NCI-H2029 (cell line): ENCODE data around the gene PTPRZ1.

Source experiments
- DNase-seq: peaks from one replicate; lab custom pipeline; 2025; lab: John Stamatoyannopoulos, UW

Gene PTPRZ1

GRCh38 chr7:122055073-122055472 is 182.1 kb downstream of the PTPRZ1 start:
- DNase-seq = no peak

DNA sequence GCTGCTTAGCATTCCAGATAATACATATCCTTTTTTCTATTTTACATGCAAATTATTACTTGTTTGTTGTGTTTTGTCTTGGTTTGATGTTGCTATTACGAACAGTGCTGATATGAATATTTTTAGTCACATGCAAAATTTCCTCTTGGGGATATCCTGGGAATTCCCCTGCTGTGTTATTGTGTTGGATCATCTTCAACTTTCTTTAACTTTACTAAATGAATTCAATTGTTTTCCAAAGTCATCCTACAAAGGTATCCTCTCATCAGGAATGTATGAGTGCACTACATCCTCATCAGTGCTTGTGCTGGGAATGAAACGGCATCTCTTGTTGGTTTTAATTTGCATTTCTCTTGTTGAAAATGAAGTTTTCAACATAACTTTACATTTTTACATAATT is 184.0 kb downstream of the PTPRZ1 start:
- DNase-seq = no peak

- DNase-seq = no peak
These were observed 186.6 kb downstream of the PTPRZ1 start for GRCh38 chr7:122059542-122059941.

- DNase-seq = no peak
These were observed 190.2 kb downstream of the PTPRZ1 start for GRCh38 chr7:122063146-122063545.

- DNase-seq = no peak
These were observed 192.0 kb downstream of the PTPRZ1 start for GRCh38 chr7:122064971-122065370.

- DNase-seq = no peak
These were observed 194.1 kb downstream of the PTPRZ1 start for GRCh38 chr7:122067077-122067476.

DNA sequence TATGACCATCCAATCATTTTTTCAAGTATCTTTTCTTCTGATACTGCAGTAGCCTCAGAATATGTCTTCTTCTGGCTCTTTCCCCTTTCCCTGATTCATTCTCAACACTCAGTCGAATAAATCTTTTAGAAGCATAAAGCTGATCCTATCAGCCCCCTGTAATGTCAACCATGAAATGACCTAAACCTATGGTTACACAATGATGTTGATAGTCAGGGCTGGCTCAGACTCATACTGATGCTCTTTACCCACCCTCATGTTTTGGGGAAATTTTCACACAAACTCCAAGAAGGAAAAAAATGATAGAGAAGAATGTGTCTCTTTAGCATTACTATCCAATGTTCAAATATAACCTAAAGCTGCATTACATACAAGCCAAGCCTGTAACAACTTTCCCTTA is 195.1 kb downstream of the PTPRZ1 start:
- DNase-seq = no peak

DNA sequence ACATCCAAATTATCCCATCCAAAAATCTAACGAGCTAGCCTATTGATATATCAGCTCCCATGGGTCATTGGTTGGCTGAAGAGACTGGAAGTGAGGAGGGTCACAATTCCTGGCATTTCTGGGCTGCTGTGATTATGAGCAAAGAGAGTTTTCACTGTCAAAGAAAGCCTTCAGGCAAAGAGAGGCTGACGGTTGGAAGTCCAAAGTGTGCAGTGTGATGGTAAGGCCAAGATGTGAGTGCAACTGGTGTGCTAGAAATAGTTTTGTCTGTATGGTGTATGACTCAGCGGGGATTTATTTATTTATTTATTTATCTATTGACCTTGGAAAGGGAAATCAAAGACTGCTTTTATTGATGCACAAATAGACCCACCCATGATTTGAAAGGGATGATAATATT is 196.0 kb downstream of the PTPRZ1 start:
- DNase-seq = no peak

GRCh38 chr7:122070062-122070461 is 197.1 kb downstream of the PTPRZ1 start:
- DNase-seq = no peak

DNA sequence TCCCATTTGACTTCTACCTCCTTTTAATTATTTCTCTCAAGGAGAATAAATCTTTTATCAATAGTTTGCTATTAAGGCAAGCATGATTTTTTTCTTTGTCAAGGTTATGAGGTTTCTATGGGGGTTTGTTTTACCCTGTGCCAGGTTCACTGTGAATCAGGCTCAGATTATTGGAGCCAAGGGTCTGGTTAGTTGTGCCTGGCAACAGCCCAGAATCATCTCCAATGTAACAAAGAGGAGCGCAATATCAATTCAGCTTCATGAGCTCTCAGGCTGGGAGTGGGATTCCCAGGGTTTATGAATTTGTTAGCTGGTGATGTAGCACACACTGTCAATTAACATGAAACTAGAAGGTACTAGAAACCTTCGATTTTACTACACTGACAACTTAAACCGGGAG is 197.9 kb downstream of the PTPRZ1 start:
- DNase-seq = no peak

DNA sequence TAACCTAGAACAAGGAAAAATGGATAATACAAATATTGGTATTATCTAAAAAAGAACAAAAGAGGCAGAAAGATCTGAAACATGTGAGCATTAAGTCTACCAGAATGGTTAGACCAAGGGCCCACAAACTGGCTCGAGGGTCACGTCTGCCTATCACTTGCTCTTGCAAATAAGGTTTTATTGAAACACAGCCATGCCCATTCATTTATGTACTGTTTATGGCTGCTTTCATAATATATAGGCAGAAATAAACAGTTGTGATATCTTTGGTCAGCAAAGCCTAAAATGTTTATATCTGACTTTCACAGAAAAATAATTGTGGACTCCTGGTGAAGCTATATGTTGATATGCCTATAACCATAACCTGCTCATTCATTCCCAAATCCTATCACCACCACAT is 199.3 kb downstream of the PTPRZ1 start:
- no peak for DNase-seq

- DNase-seq = no peak
These were observed 200.1 kb downstream of the PTPRZ1 start for GRCh38 chr7:122072924-122073599.

DNA sequence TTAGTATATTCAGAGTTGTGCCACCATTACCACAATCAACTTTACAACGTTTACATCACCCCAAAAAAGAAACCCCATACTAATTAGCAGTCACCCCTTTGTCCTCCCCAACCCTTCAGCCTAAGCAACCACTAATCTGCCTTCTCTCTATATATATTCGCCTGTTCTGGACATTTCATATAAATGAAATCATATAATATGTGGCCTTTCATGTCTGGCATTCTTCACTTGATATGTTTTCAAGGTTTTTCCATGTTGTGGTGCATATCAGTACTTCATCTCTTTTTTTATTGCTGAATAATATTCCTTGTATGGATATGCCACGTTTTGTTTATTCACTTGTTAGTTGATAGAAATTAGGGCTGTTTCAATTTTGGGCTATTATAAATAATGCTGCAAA is 200.7 kb downstream of the PTPRZ1 start:
- no peak for DNase-seq

- DNase-seq = no peak
These were observed 209.2 kb downstream of the PTPRZ1 start for GRCh38 chr7:122082160-122082559.

- no peak for DNase-seq
These were observed 209.7 kb downstream of the PTPRZ1 start for GRCh38 chr7:122082670-122083069.

DNA sequence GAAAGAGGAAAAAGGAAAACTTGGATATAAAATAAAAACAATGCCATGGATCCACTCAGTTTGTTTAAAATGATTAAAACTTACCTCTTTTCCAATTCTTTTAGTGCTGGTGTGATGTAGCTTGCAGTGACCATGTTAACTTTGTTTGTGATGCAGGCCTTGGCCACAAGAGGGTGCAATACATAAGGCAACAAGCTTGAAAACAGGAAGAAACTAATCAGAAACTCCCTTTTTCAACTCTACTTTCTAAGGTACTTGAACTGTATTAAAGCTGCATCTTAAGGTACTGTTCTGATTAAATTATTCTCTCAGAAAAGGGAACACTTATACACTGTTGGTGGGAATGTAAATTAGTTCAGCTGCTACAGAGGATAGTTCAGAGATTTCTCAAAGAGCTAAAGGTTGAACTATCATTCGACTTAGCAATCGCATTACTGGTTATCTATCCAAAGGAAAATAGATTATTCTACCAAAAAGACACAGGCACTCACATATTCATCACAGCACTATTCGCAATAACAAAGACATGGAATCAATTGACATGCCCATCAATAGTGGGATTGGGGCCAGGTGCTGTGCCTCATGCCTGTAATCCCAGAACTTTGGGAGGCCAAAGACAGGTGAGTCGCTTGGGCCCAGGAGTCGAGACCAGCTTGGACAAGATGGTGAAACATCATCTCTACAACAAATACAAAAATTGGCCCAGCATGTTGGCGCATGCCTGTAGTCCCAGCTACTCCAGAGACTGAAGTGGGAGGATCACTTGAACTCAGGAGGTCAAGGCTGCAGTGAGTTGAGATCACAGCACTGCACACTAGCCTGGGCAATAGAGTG is 220.2 kb downstream of the PTPRZ1 start:
- peak; percentile 33 for DNase-seq

GRCh38 chr7:122094549-122094948 is 221.6 kb downstream of the PTPRZ1 start:
- no peak for DNase-seq

- no peak for DNase-seq
These were observed 222.7 kb downstream of the PTPRZ1 start for GRCh38 chr7:122095642-122096041.

DNA sequence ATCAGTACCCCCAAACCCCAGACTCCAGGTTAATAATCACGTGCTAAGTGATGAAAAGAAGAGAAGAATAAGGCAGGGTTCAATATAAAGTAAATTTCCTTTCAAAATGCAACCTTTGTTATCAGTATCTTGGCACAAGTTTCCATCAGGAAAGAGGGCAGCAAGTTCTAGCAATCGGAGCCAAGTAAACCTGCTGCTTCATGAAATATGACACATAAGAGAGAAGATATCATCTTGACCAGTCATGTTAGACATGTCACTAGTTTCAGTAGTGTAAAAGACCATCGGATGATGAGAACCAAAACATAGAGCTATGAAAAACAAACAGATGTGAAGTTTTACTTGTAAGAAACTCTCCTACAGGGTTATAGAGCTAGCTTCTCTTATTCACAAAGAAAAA is 227.1 kb downstream of the PTPRZ1 start:
- DNase-seq = no peak

DNA sequence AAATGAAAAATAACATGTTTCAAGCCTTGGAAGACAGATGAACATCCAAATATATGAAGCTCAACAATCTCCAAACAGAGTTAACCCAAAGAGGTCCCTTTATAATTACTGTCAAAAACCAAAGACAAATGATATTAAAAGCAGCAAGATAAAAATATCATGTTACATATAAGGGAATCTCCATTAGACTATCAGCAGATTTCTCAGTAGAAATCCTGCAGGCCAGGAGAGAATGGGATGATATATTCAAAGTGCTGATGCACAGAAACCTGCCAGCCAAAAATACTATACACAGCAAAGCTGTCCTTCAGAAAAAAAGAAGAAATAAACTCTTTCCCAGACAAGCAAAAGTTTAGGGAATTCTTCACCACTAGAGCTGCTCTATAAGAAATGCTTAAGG is 230.1 kb downstream of the PTPRZ1 start:
- no peak for DNase-seq
